NCI-H1092 (cell line): ENCODE measurements around the gene SOST.

Experiments used
- DNase-seq: peaks from one replicate; lab custom pipeline; 2025; lab: John Stamatoyannopoulos, UW

Gene SOST

DNA sequence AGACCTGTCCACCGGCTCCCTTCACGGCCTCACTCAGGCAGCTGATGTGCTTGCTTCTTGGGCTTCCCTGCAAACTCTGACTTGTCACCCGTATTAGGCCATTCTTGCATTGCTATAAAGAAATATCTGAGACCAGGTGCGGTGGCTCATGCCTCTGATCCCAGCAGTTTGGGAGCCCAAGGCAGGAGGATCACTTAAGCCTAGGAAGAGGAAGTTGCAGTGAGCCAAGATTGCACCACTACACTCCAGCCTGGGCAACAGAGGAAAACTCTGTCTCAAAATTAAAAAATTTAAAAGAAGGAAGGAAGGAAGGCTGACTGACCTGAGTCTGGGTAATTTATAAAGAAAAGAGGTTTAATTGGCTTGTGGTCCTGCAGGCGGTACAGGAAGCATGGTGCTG is 17.0 kb downstream of the SOST start:
- no peak for DNase-seq

DNA sequence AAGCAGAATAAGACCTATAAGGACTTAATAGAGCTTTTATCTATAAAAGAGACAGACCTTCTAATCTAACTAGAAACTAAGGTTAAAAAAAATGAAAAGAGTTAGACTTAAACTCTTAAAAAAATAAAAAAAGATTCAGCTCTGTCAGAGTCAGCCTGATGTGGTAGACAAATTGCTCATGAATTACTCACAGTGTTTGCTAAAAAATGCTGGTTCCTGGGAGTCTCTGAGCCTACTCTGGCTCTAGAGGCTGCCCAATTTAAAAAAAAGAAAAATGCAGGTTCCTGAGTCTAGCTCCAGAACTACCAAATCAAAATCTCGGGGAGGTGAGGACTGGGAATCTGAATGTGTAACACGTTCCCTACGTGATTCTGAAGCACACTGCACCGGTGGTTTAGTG is 18.1 kb downstream of the SOST start:
- no peak for DNase-seq

DNA sequence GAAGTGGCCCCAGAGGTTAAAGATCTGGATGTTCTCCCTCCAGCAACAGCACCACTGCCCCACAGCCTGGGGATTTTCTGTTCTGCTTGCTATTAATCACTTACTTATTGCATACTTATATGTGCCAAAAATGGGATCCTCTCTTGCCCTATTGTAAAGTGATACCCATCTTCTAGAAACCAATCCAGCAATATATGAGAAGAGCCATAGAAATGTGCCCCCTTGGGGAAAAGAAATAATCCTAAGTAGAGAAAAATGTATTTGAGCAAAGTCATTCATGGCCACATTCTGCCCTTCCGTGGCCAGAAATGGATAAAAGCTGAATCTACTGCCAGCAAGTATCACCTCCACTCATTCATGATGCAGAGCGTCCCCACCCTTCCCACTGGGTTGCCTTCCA is 20.9 kb downstream of the SOST start:
- no peak for DNase-seq

DNA sequence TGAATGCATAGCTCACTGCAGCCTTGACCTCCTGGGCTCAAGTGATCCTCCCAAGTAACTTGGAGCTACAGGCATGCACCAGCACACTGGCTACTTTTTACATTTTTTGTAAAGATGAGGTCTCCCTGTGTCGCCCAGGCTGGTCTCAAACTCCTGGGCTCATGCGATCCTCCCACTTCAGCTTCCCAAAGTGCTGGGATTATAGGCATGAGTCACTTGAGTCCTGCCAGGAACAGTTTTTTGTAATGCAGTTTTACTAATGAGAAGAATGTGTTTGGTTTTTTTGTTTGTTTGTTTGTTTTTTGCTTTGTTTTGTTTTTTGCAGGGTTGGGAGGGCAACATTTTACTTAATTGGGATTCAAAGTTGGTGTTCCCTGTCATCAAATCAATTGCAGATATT is 22.2 kb downstream of the SOST start:
- DNase-seq: no peak

DNA sequence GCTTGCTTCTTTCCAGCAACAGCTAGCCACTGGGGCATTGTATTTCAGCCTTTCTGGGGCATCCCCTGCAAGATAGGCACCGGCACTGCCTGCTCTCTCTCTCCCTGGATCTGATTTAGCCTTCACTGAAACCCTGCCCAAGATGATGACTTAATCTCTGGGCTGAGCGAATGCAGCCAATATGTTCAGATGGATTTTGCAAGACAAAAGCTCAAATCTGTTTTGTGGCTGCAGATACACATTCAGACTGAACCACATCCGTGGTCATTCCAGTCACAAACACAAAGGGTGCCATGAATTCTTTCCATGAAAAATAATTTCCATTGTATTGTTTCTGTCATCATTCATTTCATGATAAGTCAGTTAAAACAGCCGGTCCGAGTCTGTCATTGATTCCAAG is 24.2 kb downstream of the SOST start:
- no peak for DNase-seq

DNA sequence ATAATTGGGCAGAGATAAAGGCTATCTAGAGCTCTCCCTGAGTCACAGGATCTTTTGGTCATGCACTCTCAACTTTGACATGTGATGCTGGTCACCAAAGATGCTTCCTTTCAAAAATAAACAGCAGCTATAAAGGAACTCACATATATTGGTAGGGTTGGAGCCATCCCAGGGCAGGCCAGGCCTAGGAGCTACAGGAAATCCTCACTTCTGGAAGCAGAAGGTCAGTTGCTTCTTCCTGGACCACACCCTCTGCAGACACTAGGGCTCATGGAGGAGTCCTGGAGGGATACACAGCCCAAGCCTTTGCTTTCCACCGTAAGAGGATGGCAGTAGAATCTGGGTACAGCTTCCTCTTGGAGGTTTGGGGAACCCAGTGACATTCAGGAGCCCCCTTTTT is 24.6 kb downstream of the SOST start:
- DNase-seq: no peak

DNA sequence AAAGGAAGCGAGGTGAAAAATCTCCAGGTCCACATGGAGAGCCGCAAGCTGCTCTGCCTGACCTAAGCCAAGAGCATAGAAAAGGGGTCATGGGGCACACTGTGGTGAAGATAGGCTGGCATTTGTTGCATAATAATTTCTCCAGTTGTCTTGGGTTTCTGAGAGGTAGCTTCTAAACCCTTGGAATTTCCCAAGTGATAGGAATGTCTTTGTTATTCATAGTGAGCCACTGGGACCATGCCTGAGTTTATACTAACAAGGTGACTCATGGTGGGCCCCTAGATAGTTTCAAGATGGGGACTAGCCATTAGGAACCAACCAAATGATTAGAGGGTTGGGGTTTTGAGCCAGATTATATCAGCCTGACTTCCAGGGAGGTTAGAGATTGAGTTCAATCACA is 25.6 kb downstream of the SOST start:
- DNase-seq: no peak

DNA sequence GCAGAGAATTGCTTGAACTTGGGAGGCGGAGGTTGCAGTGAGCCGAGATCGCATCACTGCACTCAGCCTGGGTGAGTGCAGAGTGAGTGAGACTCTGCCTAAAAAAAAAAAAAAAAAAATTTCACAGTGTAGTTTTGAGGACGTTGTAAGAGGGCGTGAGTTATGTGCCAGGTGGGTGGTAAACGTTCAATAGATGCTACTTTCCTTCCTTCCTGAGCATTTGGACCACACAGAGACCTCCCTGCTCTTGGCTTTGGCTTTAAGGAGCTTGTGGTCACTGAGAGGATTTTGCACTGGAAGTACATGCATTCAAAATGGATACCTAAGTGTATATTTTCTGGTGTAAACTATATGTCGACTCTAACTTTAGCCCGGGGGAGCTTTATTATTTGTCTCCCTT is 30.5 kb downstream of the SOST start:
- no peak for DNase-seq

DNA sequence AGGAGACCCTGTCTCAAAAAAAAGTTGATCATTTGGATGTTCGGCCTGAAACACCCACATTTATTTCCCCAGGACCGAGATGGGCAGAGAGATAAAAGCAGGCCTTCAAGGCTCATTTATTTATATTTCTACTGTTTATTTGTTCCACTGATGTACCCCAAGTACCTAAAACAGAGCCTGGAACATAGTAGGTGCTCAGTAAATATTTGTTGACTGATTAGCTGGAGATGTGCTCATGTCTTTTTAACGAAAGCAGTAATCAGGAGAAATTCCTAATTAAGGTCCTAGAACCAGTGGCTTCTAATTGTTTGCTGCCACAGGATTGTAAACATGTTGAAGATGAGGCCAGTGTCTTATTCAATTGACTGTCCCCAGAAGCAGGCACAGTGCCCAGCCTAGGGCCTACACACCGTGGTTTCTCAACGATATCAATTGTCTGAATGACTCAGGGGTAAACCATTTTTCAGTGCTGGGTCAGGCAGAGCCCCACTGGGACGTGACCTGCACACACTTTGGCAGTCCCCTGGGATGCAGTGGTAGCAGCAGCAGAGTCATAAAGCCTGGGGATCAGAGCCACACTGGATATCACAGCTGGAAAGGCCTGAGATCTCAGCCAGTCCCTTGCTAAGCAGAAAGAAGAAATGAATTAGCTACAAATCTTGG is 34.8 kb downstream of the SOST start:
- DNase-seq: no peak

DNA sequence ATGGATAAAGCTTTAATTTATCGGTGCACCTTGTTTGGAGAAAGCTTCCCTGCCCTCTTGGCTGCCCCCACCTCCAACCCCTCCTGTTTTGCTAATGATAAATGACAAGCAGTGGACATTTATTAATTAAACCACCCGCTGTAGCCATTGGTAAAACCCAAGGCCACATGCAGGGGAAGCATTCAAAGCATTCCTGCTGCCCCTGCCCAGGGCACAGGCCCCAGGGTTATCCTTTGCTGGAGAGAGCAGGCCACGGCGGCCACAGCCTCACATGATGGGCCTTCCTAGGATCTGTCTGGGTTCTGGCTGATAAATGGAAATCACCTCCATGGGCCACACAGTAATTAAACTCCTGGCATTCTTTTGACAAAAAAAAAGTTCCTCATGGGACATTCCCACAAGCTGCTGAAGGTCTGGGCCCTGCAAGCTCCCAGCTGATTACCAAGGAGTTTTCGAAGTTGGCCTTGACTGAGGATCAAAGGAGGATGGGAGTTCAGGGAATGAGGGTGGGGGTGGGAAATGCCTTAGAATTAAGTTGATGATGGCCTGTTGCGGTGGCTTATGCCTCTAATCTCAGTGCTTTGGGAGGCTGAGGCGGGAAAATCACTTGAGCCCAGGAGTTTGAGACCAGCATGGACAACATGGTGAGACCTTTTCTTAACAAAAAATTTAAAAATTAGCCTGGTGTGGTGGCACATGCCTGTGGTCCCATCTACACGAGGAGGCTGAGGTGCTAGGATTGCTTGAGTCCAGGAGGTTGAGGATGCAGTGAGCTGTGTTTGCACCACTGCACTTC is 35.5 kb downstream of the SOST start:
- no peak for DNase-seq

DNA sequence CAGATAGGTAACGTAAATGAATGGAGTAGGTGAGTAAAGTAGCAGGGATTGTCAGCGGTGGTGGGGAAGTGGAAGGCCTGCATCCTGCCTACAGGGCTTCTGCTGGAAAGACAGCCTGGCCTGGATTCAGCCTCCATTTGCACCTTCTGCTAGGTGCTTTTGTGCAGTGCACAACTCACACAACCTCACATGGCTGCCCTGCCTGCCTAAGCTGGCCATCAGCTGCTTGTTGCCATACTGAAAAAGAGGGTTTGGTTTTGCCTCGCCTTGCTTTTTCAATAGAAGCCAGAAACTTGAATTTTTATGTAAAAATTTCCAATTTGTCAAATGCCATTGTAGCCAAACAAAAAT is 36.3 kb downstream of the SOST start:
- DNase-seq: no peak

DNA sequence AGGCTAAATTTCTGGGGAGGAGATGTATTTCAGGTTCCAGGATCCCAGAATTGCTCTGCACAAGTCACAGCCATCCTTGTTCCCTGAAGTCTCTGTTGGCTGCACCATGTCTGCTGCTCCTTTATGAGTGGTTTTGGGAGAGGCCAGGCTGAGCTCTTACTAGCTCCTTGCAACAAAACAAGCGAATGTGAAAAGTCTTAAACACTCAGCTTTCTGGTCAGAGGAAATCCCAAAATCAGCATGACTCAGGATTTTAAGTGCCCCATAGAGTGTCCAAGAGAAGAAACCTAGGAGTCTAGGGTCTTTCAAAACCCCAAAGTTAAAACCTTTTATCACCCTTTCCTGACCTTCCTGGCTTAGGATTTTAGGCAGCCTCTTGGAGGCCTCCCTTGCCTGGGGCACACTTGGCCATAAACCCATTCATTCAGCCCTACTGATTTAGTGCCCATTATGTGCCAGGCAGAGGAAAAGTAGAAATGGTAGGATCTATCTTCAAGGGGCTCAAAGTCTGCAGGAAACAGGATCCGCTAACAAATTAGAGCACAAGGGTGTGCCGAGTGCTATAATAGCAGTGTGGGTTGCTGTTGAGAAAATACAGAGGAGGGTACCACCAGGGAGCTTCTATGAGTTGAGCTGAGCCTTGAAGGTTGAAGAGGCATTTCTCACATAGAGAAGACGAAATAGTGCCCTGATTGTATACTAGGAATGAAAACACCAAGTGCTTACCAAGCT is 36.9 kb downstream of the SOST start:
- DNase-seq: no peak

DNA sequence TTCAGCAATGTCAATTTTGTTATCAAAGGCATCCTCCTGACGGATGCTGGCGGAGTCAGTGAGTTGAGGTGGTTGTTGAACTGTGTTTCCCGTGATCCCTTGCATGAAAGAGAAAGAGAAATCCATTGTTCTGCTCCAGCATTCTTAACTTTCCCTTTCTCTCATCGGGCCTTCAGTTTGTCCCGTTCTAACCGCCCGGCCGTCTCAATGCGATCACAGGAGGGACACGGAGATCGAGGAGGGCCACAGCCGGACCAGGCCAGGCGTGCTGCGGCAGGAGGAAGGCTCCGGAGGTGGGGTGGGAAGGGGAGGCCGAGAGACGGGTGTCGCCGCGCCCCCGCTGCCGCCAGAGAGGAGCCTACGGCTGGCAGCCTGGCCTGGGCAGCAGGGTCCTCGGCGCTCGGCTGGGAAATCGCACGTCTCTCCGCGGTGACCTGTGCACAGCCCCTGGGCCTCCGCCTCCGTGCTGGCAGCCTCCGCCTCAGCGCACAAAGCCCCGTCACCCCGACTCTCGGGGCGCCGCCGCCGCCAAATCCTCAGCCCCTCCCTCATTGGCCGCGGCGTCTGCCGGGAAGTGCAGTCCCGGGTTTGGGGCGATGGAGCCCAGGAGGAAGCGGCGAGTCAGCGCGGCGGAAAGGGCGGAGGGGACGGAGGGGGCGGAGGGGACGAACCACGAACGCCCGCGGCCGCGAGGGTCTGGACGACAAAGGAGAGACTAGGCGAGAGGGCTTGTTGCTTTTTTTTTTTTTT is 38.1 kb downstream of the SOST start:
- peak; percentile 44 for DNase-seq

DNA sequence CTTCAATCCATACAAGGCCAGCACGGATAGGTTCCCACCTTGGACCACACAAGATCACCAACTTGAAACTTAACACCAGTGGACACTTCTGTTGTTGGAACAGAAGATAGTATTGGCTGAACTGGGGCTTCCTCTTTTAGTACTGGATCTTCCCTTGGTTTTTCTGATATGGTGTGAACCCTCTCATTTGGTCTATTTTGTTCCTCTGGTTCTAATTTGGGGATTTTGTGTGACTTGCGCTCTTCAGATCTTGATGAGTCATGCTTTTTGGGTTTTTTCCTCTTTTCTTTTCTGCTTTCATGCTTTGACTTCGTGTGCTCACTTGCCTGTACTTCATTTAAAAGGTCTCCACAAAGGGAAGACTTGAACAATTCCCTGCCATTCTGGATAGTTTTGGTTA is 39.0 kb downstream of the SOST start:
- no peak for DNase-seq

DNA sequence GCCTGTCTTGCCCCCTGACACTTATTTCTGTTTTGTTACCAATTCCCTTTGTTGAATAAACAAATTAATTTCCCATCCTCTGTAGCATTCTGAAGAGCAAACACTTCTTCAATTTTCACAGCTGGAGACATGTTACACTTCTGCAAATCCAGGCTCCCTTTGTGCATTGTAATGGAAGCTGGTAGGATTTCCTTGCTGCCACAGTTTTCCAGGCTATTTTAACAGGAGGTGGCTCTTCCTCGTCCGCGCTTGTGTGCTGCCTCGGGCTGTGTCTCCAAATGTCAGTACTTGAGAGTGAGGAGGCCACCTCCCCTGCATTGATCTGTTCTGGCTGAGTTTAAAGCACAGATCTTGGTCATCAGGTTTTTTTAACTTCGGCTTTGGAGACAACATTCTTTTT is 40.0 kb downstream of the SOST start:
- DNase-seq: no peak

DNA sequence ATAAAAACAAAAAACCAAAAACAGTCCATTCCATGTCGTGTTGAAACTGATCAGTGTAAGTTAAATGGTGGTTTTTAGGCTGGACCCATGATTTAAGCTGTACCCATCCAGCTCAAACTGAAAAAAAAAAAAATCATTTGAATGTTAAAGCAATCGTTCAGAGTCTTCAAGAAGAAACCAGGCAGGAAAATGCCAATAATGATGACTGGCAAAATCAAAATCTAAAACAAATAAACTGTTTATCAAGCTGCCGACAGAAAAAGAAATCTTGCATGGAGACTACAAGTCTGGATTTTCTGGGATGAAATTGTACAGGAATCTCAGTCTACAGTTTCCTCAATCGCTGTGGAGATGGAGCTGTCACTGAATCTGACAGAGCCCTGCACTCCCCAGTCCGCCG is 40.7 kb downstream of the SOST start:
- DNase-seq: no peak

DNA sequence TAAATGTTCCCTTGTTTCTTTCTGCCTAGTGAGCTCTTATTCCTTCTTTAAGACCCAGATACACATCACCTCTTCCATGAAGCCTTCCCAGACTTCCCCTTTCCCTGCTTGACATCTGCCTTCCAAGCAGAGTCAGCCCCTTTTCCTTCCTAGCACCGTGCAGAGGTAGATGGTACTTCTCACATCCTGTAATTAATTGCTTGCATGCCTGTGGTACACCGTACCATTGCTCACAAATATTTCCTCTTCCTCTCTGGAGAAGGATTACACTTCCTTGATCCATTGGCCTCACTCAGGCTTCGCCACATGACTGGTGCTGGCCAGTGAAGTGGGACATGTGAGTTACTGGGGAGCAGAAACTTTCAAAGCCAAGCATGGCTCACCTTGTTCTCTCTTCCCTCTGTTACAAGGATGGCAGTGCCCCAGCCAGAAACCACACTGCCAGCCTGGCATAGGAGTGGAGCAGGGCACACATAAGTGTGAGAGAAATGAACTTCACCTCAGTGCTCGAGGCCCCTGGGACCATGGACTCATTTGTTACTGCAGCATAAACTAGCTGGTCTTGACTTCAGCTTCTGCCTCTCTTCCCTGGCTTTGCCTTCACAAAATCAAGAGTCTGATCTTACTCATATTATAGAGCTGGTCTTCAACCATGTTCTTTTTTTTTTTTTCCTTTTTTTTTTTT is 44.0 kb downstream of the SOST start:
- DNase-seq: no peak

DNA sequence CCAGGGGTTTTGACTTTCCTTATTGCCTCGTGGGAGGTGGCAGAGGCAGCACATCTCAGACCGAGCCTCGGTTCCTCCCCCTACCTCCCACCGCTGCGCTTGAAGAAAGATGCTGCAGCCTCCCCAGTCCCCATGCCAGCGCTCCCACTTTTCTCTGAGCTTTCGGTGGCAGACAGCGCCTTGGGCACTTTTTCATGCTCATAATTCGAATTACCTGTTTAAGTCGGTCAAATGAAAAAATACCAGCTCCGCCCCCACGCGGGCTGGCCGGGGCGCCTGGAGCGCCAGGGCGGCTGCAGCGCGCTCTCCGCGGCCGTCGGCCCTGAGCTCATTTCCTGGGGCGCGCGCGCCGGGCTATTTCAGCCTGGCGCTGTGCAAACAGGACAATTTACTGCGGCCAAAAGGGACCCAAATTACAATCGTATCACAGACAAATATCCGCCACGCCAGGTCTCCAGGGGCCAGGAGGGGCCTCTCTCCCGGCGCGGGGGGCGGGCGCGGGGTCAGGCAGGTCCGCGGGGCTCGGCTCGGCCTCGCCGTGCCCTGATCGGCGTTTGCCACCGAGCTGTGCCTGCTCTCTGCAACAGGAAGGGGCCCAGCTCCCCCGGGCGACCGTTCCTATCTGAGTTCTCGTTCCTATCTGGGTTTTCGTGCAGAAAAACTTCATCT is 45.0 kb downstream of the SOST start:
- no peak for DNase-seq

DNA sequence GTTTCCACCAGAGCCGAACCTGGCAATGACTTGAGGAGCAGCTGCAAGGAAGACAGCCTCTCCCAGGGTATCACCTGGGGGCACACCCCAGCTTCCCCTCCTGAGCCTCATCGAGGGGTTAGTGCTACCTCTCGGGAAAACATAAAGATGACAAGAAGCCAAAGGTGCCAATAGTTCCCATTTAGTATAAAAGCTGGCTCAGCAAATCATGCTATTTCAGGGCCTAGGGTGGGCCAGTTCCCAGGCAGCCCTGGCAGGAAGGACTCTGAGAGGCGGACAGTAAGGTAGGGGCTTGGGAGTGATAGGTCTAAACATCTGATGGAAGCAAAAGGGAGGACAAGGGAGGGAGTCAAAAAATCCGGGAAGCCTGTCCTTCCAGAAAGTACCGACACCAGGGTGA is 46.2 kb downstream of the SOST start:
- no peak for DNase-seq

DNA sequence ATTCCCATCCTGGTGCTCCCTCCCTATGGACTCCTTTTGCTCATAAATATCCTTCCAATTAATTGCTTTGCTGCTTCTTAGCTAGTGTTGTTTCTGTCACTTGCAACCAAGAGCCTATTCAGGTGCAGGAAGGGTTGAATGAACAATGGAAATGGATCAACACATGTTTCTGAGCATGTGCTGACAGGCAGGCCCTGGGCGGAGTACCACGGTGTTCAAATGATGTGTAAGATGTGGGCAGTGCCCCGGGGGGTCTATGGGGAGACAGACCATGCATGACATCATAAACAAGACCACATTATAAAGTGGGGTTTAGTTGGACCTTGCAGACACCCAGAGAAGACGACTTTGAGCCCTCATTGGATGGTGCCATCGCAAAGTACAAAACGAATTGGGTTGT is 48.5 kb downstream of the SOST start:
- DNase-seq: no peak

DNA sequence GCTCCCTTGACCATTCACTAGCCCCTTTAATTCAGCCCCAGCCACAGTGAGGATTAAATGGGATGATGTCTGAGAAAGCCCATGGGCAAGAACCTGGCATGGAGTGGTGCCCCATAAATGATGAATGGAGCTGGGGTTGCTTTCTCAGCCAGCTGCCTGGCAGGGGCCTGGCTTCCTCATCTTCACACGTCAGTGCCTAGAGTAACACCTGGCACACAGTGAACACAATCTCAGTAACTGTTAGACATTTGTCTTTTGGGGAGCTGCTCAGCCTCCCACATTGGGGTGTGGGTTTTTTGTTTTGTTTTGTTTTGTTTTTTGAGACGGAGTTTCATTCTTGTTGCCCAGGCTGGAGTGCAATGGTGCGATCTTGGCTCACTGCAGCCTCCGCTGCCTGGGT is 49.4 kb downstream of the SOST start:
- no peak for DNase-seq

DNA sequence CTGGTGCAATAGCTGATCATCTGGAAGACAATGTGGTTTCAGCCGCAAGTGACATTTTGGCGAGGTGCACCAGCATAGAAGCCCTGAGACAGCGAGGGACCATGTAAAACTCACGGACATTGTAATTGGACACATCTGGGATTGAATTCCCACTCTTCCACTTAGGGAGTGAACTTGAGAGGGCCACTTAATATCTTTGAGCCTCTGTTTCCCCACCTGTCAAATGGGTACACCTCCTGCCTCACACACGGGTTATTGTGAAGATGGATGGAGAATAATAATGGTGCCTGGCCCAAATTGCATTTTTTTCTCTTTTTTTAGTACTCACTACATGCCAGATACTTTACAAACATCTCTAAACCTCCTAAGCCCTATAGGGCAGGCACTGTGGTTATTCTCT is 51.4 kb downstream of the SOST start:
- DNase-seq: no peak
